H7 (cell line): ENCODE measurements around the gene TMEM141. TPM values are rescaled to one million over a fixed set of nuclear protein-coding genes. Genes with fewer than 3 reads are reported as not detected.
"Not testable (repeated sequence)": the region's sequence is repeated elsewhere in the genome, so short reads cannot be mapped to it uniquely, and the experiment has no call there.

Experiments used
- DNase-seq: peaks from one replicate; pipeline ENCODE4 v3.0.0; 2012
- H3K27me3 ChIP-seq: 2 replicates; pipeline ENCODE4 v1.6.0; 2011; ENCODE audit warnings: mild to moderate bottlenecking, low read length; ENCODE audit not compliant: control insufficient read depth, insufficient read depth
- H3K36me3 ChIP-seq: replicated peaks from 2 replicates; pipeline ENCODE4 v1.5.1; 2011; ENCODE audit warnings: low read length; ENCODE audit not compliant: control insufficient read depth, insufficient read depth
- H3K4me3 ChIP-seq: 2 replicates; pipeline ENCODE4 v1.5.1; 2011; ENCODE audit warnings: low read depth, mild to moderate bottlenecking, control low read depth, low read length, moderate library complexity; ENCODE audit not compliant: insufficient read depth
- total RNA-seq: library from RNA; depleted of rRNA; stranded (reverse); fragments of >200 nt; shearing (Covaris generic); gene quantifications from 2 replicates; pipeline ENCODE4 v1.2.3, GENCODE V29; 2014

Gene TMEM141
- total RNA-seq, 1 experiment from 2014 or later, result 80.6 TPM

- Histone ChIP-seq H3K4me3 (no peak overlapping the region), H3K36me3 (no peaks in the 10 kb centered on the region; the same call in 1 of the 2 replicates), H3K27me3 (no peaks in the 10 kb centered on the region)
- no peak for DNase-seq
Observed at GRCh38 chr9:136789523-136789937, 1.6 kb upstream of the TMEM141 start.

GRCh38 chr9:136791516-136792276 is 552 bp downstream of the TMEM141 start:
- peak; percentile 95 for DNase-seq
- H3K36me3 ChIP-seq, result no peaks in the 10 kb centered on the region; the same call in 1 of the 2 replicates
- H3K4me3 ChIP-seq, result peak overlapping the region; percentile 76
- H3K27me3 ChIP-seq, result no peaks in the 10 kb centered on the region; the same call in 1 of the 2 replicates

GRCh38 chr9:136792321-136793085 is 1.4 kb downstream of the TMEM141 start:
- Histone ChIP-seq H3K4me3 (no peak overlapping the region), H3K36me3 (no peaks in the 10 kb centered on the region; the same call in 1 of the 2 replicates), H3K27me3 (no peaks in the 10 kb centered on the region; the same call in 1 of the 2 replicates)
- DNase-seq, result no peak

- Histone ChIP-seq H3K4me3 (no peak overlapping the region), H3K36me3 (no peaks in the 10 kb centered on the region; the same call in 1 of the 2 replicates), H3K27me3 (no peaks in the 10 kb centered on the region; the same call in 1 of the 2 replicates)
- DNase-seq, result peak; percentile 56
Observed at GRCh38 chr9:136793086-136793946, 2.2 kb downstream of the TMEM141 start.

- no peaks in the 10 kb centered on the region; the same call in 1 of the 2 replicates for H3K36me3 ChIP-seq
- no peak for DNase-seq
- H3K4me3 ChIP-seq, result no peak overlapping the region
- H3K27me3 ChIP-seq, result peaks cover 10% of the 10 kb centered on the region; the same call in 1 of the 2 replicates
Observed at GRCh38 chr9:136794281-136794999, 3.3 kb downstream of the TMEM141 start.

- H3K36me3 ChIP-seq, result no peaks in the 10 kb centered on the region; the same call in 1 of the 2 replicates
- DNase-seq, result no peak
- no peak overlapping the region for H3K4me3 ChIP-seq
- H3K27me3 ChIP-seq, result peaks cover 14% of the 10 kb centered on the region; the same call in 1 of the 2 replicates
Observed at GRCh38 chr9:136795000-136795348, 3.8 kb downstream of the TMEM141 start.

GRCh38 chr9:136796238-136796774 is 5.2 kb downstream of the TMEM141 start, which contains the start of gene CCDC183:
Gene CCDC183, plus strand, starts transcription at chr9:136796338. Its CDS starts 60 bp downstream, at chr9:136796398.
- no peak within 1 kb of the TSS for H3K4me3 ChIP-seq
- H3K36me3 ChIP-seq, result no peaks in the 10 kb centered on the region; the same call in 1 of the 2 replicates
- peaks cover 14% of the 10 kb centered on the region; the same call in 1 of the 2 replicates for H3K27me3 ChIP-seq
- DNase-seq, result no peak

GRCh38 chr9:136796775-136797347 is 5.7 kb downstream of the TMEM141 start:
- not testable (repeated sequence) for H3K36me3 ChIP-seq, DNase-seq, H3K4me3 ChIP-seq
- H3K27me3 ChIP-seq, result peaks cover 14% of the 10 kb centered on the region; the same call in 1 of the 2 replicates

- no peak overlapping the region for H3K4me3 ChIP-seq
- H3K36me3 ChIP-seq, result no peaks in the 10 kb centered on the region
- H3K27me3 ChIP-seq, result peaks cover 18% of the 10 kb centered on the region
- no peak for DNase-seq
Observed at GRCh38 chr9:136798708-136799078, 7.5 kb downstream of the TMEM141 start.

- DNase-seq, result no peak
- H3K27me3 ChIP-seq, result peaks cover 18% of the 10 kb centered on the region
- H3K36me3 ChIP-seq, result no peaks in the 10 kb centered on the region
- H3K4me3 ChIP-seq, result peak overlapping the region; percentile 60
Observed at GRCh38 chr9:136799079-136799853, 8.1 kb downstream of the TMEM141 start.

- Histone ChIP-seq H3K4me3 (peak overlapping the region; percentile 60), H3K27me3 (peaks cover 18% of the 10 kb centered on the region), H3K36me3 (no peaks in the 10 kb centered on the region)
- DNase-seq, result peak; percentile 99
Observed at GRCh38 chr9:136799854-136800657, 8.9 kb downstream of the TMEM141 start.

- Histone ChIP-seq H3K27me3 (peaks cover 18% of the 10 kb centered on the region), H3K36me3 (no peaks in the 10 kb centered on the region; the same call in 1 of the 2 replicates), H3K4me3 (no peak overlapping the region)
- DNase-seq, result peak; percentile 26
Observed at GRCh38 chr9:136802321-136802720, 11.2 kb downstream of the TMEM141 start.
